Measurements from ENCODE around the gene TMEM271.

Gene TMEM271

DNA sequence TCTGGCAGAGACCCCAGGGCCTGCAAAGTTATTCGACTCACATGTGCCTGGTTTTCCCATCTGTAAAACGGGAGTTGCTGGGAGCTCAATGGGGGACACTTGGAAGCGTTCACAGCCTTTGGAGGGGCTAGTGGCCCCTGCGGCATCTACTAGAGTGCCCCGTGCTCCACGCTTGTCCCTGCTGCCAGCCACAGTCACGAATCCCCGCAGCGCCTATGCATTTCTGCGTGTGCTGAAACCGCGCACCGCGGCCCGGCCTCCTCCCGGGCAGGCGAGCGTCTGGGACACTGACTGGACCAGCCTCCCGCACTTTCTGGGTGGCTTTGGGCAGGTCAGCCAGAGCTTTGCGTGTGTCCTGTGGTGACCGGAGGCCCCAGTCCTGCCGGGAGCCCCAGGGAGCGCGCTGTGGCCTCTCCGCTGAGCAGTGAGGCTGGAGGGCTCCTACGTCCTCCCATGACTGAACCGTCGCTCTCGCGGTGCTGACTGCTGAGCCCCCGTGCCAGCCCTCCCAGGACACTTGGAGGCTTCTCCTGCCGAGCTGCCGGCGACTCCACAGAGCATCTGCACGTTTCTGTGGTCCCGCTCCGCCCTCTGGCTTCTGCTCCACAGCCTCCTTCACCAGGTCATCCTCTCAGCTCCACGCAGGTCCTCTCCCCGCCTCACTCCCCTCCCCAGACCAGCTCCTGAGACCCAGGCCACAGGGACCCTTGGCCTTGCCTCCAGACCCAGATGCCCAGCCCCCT lies 40.7 kb downstream of the TMEM271 start:
- H3K4me3 ChIP-seq (ENCODE audit: low read depth, low read length) = no peak overlapping the region

DNA sequence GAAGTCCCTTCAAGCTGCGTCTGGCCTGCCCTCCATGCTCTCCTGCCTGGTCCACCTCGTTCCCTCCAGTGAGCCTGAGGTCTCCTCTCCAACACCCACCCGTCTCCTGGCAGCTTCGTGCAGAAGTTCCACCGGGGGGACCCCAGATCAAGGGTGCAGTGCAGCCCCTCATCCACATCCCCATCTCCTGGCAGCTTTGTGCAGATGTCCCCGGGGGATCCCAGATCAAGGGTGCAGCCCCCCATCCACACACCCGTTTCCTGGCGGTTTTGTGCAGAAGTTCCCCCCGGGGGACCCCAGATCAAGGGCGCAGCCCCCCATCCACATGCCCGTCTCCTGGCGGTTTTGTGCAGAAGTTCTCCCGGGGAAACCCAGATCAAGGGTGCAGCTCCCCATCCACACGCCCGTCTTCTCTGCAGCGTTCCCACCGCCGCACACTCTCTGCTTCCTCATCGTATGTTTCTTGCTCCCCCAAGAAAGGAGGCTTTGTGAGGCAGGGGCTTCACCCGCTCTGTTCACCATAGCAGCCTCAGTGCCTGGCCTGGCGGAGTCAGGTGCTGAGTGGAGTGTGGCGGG lies 41.4 kb downstream of the TMEM271 start:
- H3K4me3 ChIP-seq (ENCODE audit: low read depth, low read length) = no peak overlapping the region

DNA sequence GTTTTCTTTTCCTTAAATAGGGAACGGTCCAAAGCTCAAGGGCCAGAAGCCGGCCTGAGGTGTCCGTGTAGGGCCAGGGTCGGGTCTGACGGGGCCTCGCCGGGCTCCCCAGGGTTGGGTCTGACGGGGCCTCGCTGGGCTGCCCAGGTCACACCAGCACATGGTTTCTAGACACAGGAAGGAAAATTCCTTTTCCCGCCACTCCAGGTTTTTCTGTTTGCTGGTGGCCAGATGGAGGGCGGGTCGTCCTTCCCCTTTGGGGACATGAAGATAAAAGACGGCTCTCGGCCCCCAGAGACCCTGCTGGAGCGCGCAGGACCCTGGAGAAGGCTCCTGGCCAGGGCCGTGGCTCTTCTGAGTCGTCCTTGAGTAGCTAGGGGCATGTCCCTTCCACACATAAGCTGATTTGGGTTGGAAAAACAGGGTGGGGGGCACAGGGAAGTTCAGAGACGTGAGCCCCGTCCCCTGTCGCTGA lies 42.0 kb downstream of the TMEM271 start:
- H3K4me3 ChIP-seq (ENCODE audit: low read depth, low read length) = no peak overlapping the region

GRCh38 chr4:533318-534100 lies 42.6 kb downstream of the TMEM271 start:
- no peak overlapping the region for H3K4me3 ChIP-seq (ENCODE audit: low read depth, low read length)

DNA sequence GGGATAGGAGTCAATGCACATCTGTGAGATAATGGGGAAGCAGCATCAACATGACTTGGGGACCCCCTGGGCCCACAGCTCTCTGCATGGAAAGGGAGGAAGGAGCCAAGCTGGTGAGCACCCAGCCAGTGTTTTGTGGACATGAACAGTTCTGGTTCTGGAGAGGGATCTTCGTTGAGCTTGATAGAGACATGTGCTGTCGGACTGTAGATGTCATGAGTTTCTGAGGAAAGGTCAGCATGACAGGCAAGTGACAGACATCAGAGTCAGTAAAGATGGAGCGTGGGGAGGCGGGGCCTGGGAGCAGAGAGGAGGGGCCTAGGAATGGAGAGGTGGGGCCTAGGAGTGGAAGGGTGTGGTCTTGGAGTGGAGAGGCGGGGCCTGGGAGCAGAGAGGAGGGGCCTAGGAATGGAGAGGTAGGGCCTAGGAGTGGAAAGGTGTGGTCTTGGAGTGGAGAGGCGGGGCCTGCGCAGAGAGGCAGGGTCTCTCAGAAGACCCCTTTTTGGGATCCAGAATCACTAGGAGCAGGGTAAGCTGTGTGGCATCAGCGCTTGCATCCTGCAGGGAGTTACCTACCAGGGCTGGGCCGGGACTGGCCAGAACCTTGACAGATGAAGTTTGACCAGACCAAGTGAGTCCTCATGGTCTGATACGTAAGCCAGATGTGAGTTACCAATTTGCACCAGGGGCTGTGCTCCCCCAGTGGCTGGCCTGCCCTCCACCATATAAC lies 43.3 kb downstream of the TMEM271 start:
- no peak overlapping the region for H3K4me3 ChIP-seq (ENCODE audit: low read depth, low read length)

- H3K4me3 ChIP-seq (ENCODE audit: low read depth, low read length) = no peak overlapping the region
Measured at GRCh38 chr4:531721-532565, 44.2 kb downstream of the TMEM271 start.

GRCh38 chr4:531076-531475 lies 45.0 kb downstream of the TMEM271 start:
- H3K4me3 ChIP-seq (ENCODE audit: low read depth, low read length) = no peak overlapping the region

GRCh38 chr4:530017-530781 lies 45.9 kb downstream of the TMEM271 start:
- no peak overlapping the region for H3K4me3 ChIP-seq (ENCODE audit: low read depth, low read length)

- no peak overlapping the region for H3K4me3 ChIP-seq (ENCODE audit: low read depth, low read length)
Measured at GRCh38 chr4:529563-529962, 46.5 kb downstream of the TMEM271 start.

GRCh38 chr4:528835-529234 lies 47.3 kb downstream of the TMEM271 start:
- H3K4me3 ChIP-seq (ENCODE audit: low read depth, low read length) = no peak overlapping the region

DNA sequence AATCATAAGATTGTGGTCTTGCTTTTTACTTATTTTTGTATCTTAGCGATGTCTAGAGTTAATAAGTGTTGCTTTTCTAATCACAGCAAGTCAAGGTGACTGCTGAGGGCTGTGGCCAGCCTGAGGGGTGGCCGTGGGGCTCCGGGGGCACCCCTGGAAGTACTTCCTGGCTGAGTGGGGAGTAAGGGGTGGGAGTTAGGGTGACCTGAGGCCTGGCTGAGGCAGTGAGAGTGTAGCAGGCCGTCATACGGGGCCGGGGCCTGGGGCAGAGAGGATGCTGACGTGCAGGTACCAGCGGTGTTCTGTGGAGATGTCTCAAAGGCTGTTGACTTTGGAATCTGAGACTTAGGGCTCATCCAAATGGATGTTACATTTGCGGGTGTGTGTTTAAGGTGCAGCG lies 47.8 kb downstream of the TMEM271 start:
- H3K4me3 ChIP-seq (ENCODE audit: low read depth, low read length) = no peak overlapping the region

DNA sequence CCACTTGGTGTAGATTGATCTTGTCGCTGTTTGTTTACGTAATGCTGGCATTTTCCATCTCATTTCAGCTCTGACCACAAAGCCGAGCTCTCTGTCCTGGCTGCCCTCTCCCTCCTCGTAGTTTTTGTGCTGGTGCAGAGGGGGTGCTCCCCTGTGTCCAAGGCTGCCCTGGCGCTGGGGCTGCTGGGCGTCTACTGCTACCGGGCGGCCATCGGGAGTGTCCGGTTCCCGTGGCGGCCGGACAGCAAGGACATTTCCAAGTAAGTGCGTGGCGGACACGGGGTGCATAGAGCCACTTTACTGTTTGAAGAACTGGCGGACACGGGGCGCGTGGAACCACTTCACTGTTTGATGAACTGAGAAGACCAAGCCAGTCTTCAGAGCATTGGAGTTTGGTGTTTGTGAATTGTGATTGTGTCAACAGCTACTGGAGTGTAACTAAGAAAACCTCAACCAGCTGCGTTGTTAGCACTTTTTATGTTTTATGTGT lies 49.1 kb downstream of the TMEM271 start:
- H3K4me3 ChIP-seq (ENCODE audit: low read depth, low read length) = no peak overlapping the region

DNA sequence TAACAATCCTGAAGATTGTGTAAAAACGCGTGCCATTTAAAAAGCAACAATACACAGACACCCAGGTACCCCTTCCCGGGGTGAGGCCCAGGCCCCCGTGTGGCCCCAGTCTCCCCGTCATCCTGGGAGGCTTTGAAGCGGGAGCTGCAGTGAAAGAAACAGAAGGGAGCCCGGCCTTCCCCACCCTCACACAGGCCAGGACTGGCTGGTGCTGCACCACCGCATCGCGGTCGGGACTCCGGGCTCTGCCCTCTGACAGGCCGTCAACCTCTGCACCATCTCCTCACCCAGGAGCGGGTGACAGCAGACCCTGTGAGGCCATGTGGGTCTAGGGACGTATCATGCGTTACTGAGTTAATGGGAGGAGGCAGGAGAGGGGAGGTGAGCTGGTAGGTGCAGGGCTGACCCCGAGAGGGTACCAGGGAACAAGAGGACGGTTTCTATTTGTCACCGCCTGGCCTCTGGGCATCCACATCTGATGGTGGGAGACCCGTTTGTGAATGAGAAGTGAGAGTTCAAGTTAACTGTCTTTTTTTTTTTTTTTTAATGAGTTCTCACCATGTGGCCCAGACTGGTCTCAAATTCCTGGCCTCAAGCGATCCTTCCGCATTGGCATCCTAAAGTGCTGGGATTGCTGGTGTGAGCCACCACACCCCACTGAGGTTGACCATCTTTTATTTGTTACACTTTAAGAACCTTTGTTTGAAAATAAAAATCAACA lies 49.7 kb downstream of the TMEM271 start:
- no peak overlapping the region for H3K4me3 ChIP-seq (ENCODE audit: low read depth, low read length)

- H3K4me3 ChIP-seq (ENCODE audit: low read depth, low read length) = no peak overlapping the region
Measured at GRCh38 chr4:525660-526059, 50.4 kb downstream of the TMEM271 start.

DNA sequence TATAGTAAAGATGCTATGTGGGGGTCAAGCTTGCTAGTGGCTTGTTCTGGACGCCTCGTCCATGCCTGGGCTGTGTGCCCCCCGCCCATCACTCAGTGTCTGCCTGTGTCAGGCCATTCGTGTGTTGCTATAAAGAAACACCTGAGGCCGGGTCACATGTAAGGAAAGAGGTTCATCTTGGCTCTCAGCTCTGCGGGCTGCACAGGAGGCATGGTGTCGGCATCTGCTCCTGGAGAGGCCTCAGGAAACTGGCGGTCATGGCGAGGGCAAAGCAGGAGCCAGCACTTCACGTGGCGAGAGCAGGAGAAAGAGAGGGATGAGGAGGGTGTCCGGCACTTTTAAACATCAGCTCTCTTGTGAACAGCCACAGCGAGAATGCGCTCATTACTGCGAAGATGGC lies 51.9 kb downstream of the TMEM271 start:
- H3K4me3 ChIP-seq (ENCODE audit: low read depth, low read length) = no peak overlapping the region

All from iPS-11a (cell line).